Spinal cord (tissue), 10 donors: ENCODE data around the gene LZTR1. TPM values are rescaled to one million over a fixed set of nuclear protein-coding genes. Genes with fewer than 3 reads are reported as not detected.
A peak's percentile ranks its signal among the peaks of the same experiment; 100 is the strongest.

Experiments
- DNase-seq, 6 donors: peaks; one replicate each; pipeline versions ENCODE4 v3.0.0 to v3.0.0-alpha.2; 2013 to 2015; ENCODE audit warnings: low spot score in 6 of 6, low read depth in 4 of 6
- H3K27ac ChIP-seq: one replicate; pipeline ENCODE4 v1.5.1; 2013; ENCODE audit warnings: low read depth, low read length, control low read depth
- H3K27me3 ChIP-seq: one replicate; pipeline ENCODE4 v1.6.1; 2013; ENCODE audit warnings: low read length; ENCODE audit not compliant: control insufficient read depth, insufficient read depth
- H3K36me3 ChIP-seq: one replicate; pipeline ENCODE4 v1.6.1; 2013; ENCODE audit warnings: low read length; ENCODE audit not compliant: control insufficient read depth, insufficient read depth
- H3K4me1 ChIP-seq: one replicate; pipeline ENCODE4 v1.6.1; 2013; ENCODE audit warnings: low read length; ENCODE audit not compliant: control insufficient read depth, insufficient read depth
- H3K4me3 ChIP-seq: one replicate; pipeline ENCODE4 v1.5.1; 2013; ENCODE audit warnings: low read depth, low read length, control low read depth
- H3K9me3 ChIP-seq: one replicate; pipeline ENCODE4 v1.6.1; 2013; ENCODE audit warnings: low read length; ENCODE audit not compliant: control insufficient read depth, insufficient read depth
- WGBS: methylation state at CpG from one replicate; pipeline ENCODE4 v1.1.5; 2013; ENCODE audit warnings: missing lambda C conversion rate; ENCODE audit not compliant: insufficient coverage; 5-methylcytosine and 5-hydroxymethylcytosine counted together
- polyA plus RNA-seq, 2 donors: library from polyadenylated mRNA; unstranded; fragments of 120-200 nt; gene quantifications; one replicate each; pipeline ENCODE4 v1.2.1, GENCODE V29; 2013; ENCODE audit not compliant: insufficient read length in 2 of 2
- total RNA-seq, 2 donors: library from RNA; depleted of rRNA in 1 of 2; stranded (reverse); fragments of 120-200 nt in 1 of 2; fragments of >200 nt in 1 of 2; gene quantifications; one replicate each; pipeline versions ENCODE4 v1.2.3 to v1.2.4, GENCODE V29; 2013 to 2014
- donor health status: healthy.

The LZTR1 gene
- total and polyA plus RNA-seq, 4 donors: 44.8 to 93.6 (median 67.5) TPM

- Histone ChIP-seq H3K36me3 (peaks cover 4% of the 10 kb centered on the region), H3K4me1 (peaks cover 18% of the 10 kb centered on the region), H3K27ac (no peak overlapping the region), H3K27me3 (peaks cover 28% of the 10 kb centered on the region), H3K9me3 (no peaks in the 10 kb centered on the region), H3K4me3 (peak overlapping the region; percentile 34)
- DNase-seq: no peak
- WGBS: under 1% methylated on average over 55 of the region's 59 CpGs
Observed at GRCh38 chr22:20957102-20957682, 24.9 kb upstream of the LZTR1 start.

DNA sequence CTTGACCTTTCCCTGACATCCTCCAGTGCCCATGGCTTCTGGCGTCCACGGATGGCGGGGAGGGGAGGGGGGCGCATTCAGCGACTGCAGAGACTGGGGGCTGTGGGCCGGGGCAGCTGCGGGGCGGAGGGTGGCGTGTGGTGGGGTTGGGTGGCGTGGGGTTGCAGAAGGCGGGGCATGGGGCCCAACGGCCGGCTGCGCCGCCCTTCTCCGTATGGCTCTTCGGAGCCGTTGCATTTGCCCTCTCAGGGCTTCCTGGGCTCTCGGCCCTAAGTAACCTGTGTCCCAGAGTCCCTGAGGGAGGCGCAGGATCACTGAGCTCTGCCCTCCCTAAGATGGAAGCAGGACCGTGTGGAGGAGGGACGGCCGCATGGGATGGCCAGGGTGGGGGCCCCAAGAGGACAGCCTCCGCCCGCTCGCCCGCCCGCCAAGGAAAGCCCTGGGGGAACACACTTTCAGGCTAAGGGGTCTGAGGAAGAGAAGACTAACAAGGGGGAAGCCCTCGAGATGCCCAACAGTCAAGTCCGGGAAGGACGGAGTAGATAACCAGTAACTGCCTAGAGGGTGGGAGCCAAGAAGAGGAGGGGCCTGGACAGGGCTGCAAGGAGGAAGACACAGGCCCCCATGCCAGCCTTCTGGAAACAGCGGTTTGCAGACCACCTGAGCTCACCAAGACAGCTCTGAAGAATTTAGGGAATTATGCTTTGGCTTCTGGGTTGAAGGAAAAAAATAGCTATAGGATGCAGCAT is 24.2 kb upstream of the LZTR1 start:
- Histone ChIP-seq H3K27ac (no peak overlapping the region), H3K9me3 (no peaks in the 10 kb centered on the region), H3K27me3 (peaks cover 28% of the 10 kb centered on the region), H3K36me3 (peaks cover 4% of the 10 kb centered on the region), H3K4me1 (peaks cover 18% of the 10 kb centered on the region), H3K4me3 (peak overlapping the region; percentile 34)
- 6% methylated on average over 28 of the region's 32 CpGs for WGBS
- DNase-seq: no peak

DNA sequence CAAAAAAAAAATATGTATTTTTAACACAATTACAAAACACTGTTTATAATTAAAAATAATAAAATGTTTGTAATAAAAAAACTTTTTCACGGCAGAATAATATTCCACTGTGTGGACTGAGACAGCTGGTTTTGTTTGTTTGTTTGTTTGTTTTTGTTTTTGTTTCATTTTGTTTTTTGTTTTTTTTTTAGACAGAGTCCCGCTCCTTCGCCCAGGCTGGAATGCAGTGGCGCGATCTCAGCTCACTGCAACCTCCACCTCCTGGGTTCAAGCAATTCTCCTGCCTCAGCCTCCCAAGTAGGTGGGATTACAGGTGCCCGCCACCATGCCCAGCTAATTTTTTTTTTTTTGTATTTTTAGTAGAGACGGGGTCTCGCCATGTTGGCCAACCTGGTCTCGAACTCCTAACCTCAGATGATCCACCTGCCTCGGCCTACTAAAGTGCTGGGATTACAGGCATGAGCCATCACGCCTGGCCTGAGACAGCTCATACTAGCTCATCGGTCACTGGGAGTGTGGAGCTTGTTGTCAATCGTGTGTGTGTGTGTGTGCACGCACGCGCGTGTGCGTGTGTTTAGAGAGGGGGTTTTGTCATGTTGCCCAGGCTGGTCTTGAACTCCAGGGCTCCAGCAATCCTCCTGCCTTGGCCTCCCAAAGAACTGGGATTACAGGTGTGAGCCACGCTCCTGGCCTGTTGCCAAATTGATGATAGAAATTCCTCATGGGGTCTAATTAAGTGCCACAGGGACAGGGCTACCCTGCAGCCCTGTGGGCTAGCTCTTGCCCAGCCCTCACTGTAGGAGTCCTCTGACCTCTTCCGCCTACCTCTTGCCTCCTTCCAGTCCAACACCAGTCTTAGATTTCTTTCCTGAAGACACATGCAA is 22.3 kb upstream of the LZTR1 start:
- H3K27ac ChIP-seq: no peak overlapping the region
- no peaks in the 10 kb centered on the region for H3K9me3 ChIP-seq
- peaks cover 38% of the 10 kb centered on the region for H3K27me3 ChIP-seq
- DNase-seq: no peak
- peaks cover 24% of the 10 kb centered on the region for H3K4me1 ChIP-seq
- no peak overlapping the region for H3K4me3 ChIP-seq
- no peaks in the 10 kb centered on the region for H3K36me3 ChIP-seq
- WGBS: 93% methylated on average over 14 of the region's 20 CpGs

GRCh38 chr22:20960609-20961008 is 21.5 kb upstream of the LZTR1 start:
- H3K27me3 ChIP-seq: peaks cover 40% of the 10 kb centered on the region
- 78% methylated on average over 1 of the region's 4 CpGs for WGBS
- peaks cover 29% of the 10 kb centered on the region for H3K4me1 ChIP-seq
- DNase-seq: no peak
- H3K4me3 ChIP-seq: no peak overlapping the region
- H3K27ac ChIP-seq: no peak overlapping the region
- H3K36me3 ChIP-seq: no peaks in the 10 kb centered on the region
- no peaks in the 10 kb centered on the region for H3K9me3 ChIP-seq

DNA sequence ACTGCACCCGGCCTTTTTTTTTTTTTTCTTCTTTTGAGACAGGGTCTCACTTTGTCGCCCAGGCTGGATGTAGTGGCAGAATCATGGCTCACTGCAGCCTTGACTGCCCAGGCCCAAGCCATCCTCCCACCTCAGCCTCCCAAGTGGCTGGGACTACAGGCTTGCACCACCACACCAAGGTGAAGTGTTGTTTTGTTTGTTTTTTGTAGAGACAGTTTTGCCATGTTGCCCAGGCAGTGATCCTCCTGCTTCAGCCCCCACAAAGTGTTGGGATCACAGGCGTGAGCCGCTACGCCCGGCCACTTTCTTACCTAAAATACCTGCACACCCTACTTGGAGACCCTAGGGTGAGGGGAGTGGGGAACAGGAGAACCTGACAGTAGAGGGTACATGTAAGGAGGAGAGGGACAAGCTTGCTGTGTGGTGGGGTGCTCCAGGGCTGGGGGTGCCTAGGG is 19.6 kb upstream of the LZTR1 start:
- DNase-seq: no peak
- Histone ChIP-seq H3K27me3 (peaks cover 26% of the 10 kb centered on the region), H3K4me1 (peaks cover 39% of the 10 kb centered on the region), H3K4me3 (no peak overlapping the region), H3K27ac (no peak overlapping the region), H3K36me3 (no peaks in the 10 kb centered on the region), H3K9me3 (no peaks in the 10 kb centered on the region)
- WGBS: 75% methylated on average over 1 of the region's 6 CpGs

- no peak overlapping the region for H3K27ac ChIP-seq
- H3K9me3 ChIP-seq: no peaks in the 10 kb centered on the region
- H3K36me3 ChIP-seq: no peaks in the 10 kb centered on the region
- 84% methylated on average over 6 of the region's 7 CpGs for WGBS
- no peak overlapping the region for H3K4me3 ChIP-seq
- DNase-seq: no peak
- H3K4me1 ChIP-seq: peaks cover 40% of the 10 kb centered on the region
- H3K27me3 ChIP-seq: peaks cover 18% of the 10 kb centered on the region
Observed at GRCh38 chr22:20963201-20964052, 18.7 kb upstream of the LZTR1 start.

DNA sequence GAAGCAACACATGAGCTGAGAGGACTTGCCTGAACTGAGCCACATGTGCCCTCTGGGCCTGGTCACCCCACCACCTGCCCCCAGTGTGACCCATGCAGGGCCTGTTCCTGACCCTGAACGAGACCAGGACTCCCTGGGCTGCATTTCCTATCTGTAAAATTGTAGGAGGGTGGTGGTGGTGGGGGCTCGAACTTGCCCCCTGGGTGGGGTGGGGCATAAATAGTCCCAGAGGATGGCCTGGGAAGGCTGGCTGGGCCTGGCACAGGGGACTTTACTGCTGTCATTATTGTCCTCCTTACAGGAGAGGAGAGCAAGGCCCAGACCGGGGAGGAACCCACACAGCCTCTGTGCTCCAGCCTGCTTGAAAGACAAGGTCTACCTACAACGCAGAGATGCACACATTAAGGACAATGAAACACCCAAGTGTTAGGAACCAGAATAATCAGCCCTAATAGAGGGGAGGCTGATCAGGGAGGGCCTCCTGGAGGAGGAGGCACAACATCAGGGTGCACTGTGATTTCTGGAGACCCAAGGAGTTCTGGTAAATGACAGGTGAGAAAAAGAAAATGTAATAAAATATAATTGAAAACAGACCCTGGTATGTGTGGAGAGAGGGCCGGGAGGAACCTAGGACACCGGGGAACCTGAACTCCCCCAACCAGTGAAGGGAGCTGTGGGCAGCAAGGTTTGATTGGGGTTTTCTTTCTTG is 17.9 kb upstream of the LZTR1 start:
- H3K4me3 ChIP-seq: peak overlapping the region; percentile 16
- H3K27me3 ChIP-seq: peaks cover 12% of the 10 kb centered on the region
- no peak for DNase-seq
- no peaks in the 10 kb centered on the region for H3K9me3 ChIP-seq
- WGBS: 80% methylated on average over 2 of the region's 6 CpGs
- H3K36me3 ChIP-seq: peaks cover 3% of the 10 kb centered on the region
- no peak overlapping the region for H3K27ac ChIP-seq
- H3K4me1 ChIP-seq: peaks cover 48% of the 10 kb centered on the region

DNA sequence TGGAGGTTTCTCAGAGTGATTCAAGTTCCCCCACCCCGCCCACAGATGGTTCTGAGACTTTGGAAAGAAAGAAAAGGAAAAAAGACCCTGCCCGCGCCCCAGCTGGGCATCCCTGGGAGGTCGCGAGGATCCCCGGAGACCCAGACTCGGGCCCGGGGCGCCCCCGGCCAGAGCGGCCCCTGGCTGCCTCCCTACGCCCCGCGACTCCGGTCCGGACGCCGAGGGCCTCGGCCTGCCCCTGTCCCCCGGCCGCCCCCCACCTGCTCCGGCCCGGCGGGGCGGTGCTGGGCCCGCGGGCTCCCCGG is 17.3 kb upstream of the LZTR1 start:
- no peak for DNase-seq
- peaks cover 12% of the 10 kb centered on the region for H3K27me3 ChIP-seq
- peak overlapping the region; percentile 16 for H3K4me3 ChIP-seq
- WGBS: under 1% methylated on average over 27 of the region's 28 CpGs
- no peaks in the 10 kb centered on the region for H3K9me3 ChIP-seq
- no peak overlapping the region for H3K27ac ChIP-seq
- H3K36me3 ChIP-seq: peaks cover 3% of the 10 kb centered on the region
- H3K4me1 ChIP-seq: peaks cover 48% of the 10 kb centered on the region
